Cardiac muscle cell (in vitro differentiated cells and primary cell): ENCODE data around the gene GPX5. TPM values are rescaled to one million over a fixed set of nuclear protein-coding genes. Genes with fewer than 3 reads are reported as not detected.

Source experiments
- DNase-seq, 2 donors: peaks; one replicate each; pipeline versions ENCODE4 v3.0.0 to v3.0.0-alpha.2; 2010 to 2017; ENCODE audit warnings: low read depth in 1 of 2, low spot score in 1 of 2
- H3K27ac ChIP-seq: fragments of 200-600 bp; sonication (generic); 2 replicates; pipeline ENCODE4 v1.5.1; 2016
- H3K27me3 ChIP-seq: fragments of 200-600 bp; sonication (generic); 2 replicates; pipeline ENCODE4 v1.6.0; 2016; ENCODE audit warnings: control low read depth
- H3K36me3 ChIP-seq: fragments of 200-600 bp; sonication (generic); 2 replicates; pipeline ENCODE4 v1.5.1; 2016; ENCODE audit warnings: control low read depth
- H3K4me1 ChIP-seq: fragments of 200-600 bp; sonication (generic); 2 replicates; pipeline ENCODE4 v1.8.1; 2017; ENCODE audit warnings: low read depth, mild to moderate bottlenecking, mixed run types
- H3K4me3 ChIP-seq: fragments of 200-600 bp; sonication (generic); 2 replicates; pipeline ENCODE4 v1.5.1; 2016; ENCODE audit warnings: mild to moderate bottlenecking
- H3K9me3 ChIP-seq: fragments of 200-600 bp; sonication (generic); 2 replicates; pipeline ENCODE4 v1.5.1; 2017; ENCODE audit warnings: low read depth, mild to moderate bottlenecking, control low read depth
- CTCF ChIP-seq: IDR thresholded peaks from 2 replicates; pipeline ENCODE4 v1.5.1; 2012; ENCODE audit warnings: low read depth, mild to moderate bottlenecking, low read length
- polyA plus RNA-seq: library from polyadenylated mRNA; unstranded; fragments of >200 nt; fragmentation: Nextera tagmentation; extraction: Ambion mirVana; gene quantifications from 2 replicates; pipeline ENCODE4 v1.2.1, GENCODE V29; 2016
- total RNA-seq: library from RNA; depleted of rRNA; stranded (reverse); fragments of >200 nt; gene quantifications from 2 replicates; pipeline ENCODE4 v1.2.3, GENCODE V29; 2016

Gene GPX5
- total RNA-seq: 0.30 and 1.1 TPM in 2 replicates
- polyA plus RNA-seq: 0.92 and 3.6 TPM in 2 replicates

- Histone ChIP-seq H3K36me3 (no peaks in the 10 kb centered on the region), H3K9me3 (no peaks in the 10 kb centered on the region), H3K4me3 (no peak within 1 kb of the TSS), H3K4me1 (peaks cover 31% of the 10 kb centered on the region), H3K27ac (no peak within 1 kb of the TSS), H3K27me3 (no peaks in the 10 kb centered on the region)
- TF ChIP-seq CTCF: no peak
- peak in 1 of 2 donors; percentile 6 for DNase-seq
These were observed at the start of gene GPX5 for GRCh38 chr6:28525496-28526039. Gene GPX5, plus strand, starts transcription at chr6:28525881. Its CDS starts 133 bp downstream, at chr6:28526014.

- Histone ChIP-seq H3K4me1 (no peaks in the 10 kb centered on the region), H3K9me3 (no peaks in the 10 kb centered on the region), H3K27ac (no peak overlapping the region), H3K4me3 (no peak overlapping the region), H3K27me3 (peaks cover 31% of the 10 kb centered on the region), H3K36me3 (no peaks in the 10 kb centered on the region)
- no peak for DNase-seq
- no peak for TF ChIP-seq CTCF
These were observed 47.2 kb upstream of the GPX5 start for GRCh38 chr6:28478518-28478917.

- H3K4me3 ChIP-seq: no peak overlapping the region
- DNase-seq: no peak
- no peak for TF ChIP-seq CTCF
These were observed 45.3 kb upstream of the GPX5 start for GRCh38 chr6:28480253-28480932.

GRCh38 chr6:28485482-28485881 is 40.2 kb upstream of the GPX5 start:
- DNase-seq: no peak
- H3K27me3 ChIP-seq: peaks cover 19% of the 10 kb centered on the region
- no peaks in the 10 kb centered on the region for H3K9me3 ChIP-seq
- H3K36me3 ChIP-seq: no peaks in the 10 kb centered on the region
- H3K4me1 ChIP-seq: no peaks in the 10 kb centered on the region
- TF ChIP-seq CTCF: no peak
- no peak overlapping the region for H3K4me3 ChIP-seq
- H3K27ac ChIP-seq: no peak overlapping the region

More at GRCh38 chr6:28480253-28480932, 45.3 kb upstream of the GPX5 start:
- H3K4me1 ChIP-seq: no peaks in the 10 kb centered on the region
- no peak overlapping the region for H3K27ac ChIP-seq
- H3K27me3 ChIP-seq: peaks cover 31% of the 10 kb centered on the region
- H3K9me3 ChIP-seq: no peaks in the 10 kb centered on the region
- no peaks in the 10 kb centered on the region for H3K36me3 ChIP-seq

- H3K27ac ChIP-seq: no peak overlapping the region
- H3K4me1 ChIP-seq: no peaks in the 10 kb centered on the region
- no peak for TF ChIP-seq CTCF
- H3K36me3 ChIP-seq: no peaks in the 10 kb centered on the region
- H3K27me3 ChIP-seq: peaks cover 8% of the 10 kb centered on the region
- no peaks in the 10 kb centered on the region for H3K9me3 ChIP-seq
- no peak for DNase-seq
- no peak overlapping the region for H3K4me3 ChIP-seq
These were observed 39.1 kb upstream of the GPX5 start for GRCh38 chr6:28486533-28486932.
